HL-60 (cell line): Measurements from ENCODE around the gene C1QL1.

ENCODE experiments used
- CTCF ChIP-seq: IDR thresholded peaks from one replicate; pipeline ENCODE4 v1.5.1; 2011; ENCODE audit warnings: low read length, control low read depth, inconsistent platforms; ENCODE audit not compliant: insufficient read depth
- GABPA ChIP-seq: IDR thresholded peaks from 2 replicates; pipeline ENCODE4 v1.6.1; 2012; ENCODE audit warnings: low read depth
- POLR2AphosphoS5 ChIP-seq: IDR thresholded peaks from 2 replicates; pipeline ENCODE4 v1.6.1; 2012; ENCODE audit warnings: low read depth

GRCh38 chr17:44914148-44914547, 54.0 kb downstream of the C1QL1 start:
- TF ChIP-seq GABPA, result no peak
- no peak for TF ChIP-seq POLR2AphosphoS5
- TF ChIP-seq CTCF, result no peak
